EH (cell line): ENCODE measurements around the gene ADNP2.
A peak's percentile ranks its signal among the peaks of the same experiment; 100 is the strongest.

Source experiments
- DNase-seq: peaks from one replicate; pipeline ENCODE4 v3.0.0-alpha.2; 2015; ENCODE audit warnings: low read depth

ADNP2 gene, protein sequence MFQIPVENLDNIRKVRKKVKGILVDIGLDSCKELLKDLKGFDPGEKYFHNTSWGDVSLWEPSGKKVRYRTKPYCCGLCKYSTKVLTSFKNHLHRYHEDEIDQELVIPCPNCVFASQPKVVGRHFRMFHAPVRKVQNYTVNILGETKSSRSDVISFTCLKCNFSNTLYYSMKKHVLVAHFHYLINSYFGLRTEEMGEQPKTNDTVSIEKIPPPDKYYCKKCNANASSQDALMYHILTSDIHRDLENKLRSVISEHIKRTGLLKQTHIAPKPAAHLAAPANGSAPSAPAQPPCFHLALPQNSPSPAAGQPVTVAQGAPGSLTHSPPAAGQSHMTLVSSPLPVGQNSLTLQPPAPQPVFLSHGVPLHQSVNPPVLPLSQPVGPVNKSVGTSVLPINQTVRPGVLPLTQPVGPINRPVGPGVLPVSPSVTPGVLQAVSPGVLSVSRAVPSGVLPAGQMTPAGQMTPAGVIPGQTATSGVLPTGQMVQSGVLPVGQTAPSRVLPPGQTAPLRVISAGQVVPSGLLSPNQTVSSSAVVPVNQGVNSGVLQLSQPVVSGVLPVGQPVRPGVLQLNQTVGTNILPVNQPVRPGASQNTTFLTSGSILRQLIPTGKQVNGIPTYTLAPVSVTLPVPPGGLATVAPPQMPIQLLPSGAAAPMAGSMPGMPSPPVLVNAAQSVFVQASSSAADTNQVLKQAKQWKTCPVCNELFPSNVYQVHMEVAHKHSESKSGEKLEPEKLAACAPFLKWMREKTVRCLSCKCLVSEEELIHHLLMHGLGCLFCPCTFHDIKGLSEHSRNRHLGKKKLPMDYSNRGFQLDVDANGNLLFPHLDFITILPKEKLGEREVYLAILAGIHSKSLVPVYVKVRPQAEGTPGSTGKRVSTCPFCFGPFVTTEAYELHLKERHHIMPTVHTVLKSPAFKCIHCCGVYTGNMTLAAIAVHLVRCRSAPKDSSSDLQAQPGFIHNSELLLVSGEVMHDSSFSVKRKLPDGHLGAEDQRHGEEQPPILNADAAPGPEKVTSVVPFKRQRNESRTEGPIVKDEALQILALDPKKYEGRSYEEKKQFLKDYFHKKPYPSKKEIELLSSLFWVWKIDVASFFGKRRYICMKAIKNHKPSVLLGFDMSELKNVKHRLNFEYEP

DNA sequence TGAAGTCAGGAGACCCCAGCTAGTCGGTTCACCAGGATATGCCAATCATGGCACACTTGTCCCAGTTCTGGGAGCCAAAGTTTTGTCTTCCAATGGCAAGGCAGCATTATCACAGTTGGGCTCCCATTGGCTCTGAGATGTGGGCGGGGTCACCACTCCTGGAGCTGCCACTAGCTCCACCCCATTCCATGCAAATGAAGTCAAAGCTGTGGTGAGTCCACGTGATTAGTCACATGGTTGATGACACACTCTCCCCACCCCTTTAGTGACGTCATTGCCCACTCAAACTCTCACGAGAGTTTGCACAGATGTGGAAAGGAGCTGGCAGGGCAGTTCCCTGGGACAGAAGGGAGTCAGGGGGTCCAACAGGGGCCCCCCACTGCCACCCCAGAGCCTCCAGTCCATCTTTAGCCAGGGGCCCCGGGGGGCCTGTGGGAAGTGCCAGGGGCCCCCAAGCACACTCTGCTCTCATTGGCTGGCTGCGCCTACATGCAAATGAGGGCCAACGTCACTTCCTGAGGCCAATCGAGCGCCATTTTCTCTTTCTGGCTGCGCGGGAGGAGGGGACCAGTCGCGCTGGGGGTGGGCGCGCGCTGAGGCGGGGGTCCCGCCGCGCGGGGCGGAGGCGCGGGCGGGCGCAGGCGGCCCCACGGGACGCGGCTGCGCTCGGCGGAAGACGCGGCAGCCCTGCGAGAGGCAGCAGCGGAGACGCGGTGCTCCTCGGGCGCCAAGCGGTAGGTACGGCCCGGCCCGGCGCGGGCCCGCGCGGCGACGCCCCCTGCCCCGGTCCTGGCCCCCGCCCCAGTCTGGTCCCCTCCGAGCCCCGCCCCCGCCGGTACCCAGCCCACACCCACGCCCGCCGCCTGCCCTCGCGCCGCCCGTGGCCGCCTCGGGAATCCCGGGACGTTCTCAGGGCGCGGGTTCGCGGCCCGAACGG, at the start of gene ADNP2:
ADNP2 (plus strand) TSS at position 524 of the 937 bp plus-strand sequence. CDS start 8,281 bp downstream, outside the sequence.
- peak; percentile 96 for DNase-seq

DNA sequence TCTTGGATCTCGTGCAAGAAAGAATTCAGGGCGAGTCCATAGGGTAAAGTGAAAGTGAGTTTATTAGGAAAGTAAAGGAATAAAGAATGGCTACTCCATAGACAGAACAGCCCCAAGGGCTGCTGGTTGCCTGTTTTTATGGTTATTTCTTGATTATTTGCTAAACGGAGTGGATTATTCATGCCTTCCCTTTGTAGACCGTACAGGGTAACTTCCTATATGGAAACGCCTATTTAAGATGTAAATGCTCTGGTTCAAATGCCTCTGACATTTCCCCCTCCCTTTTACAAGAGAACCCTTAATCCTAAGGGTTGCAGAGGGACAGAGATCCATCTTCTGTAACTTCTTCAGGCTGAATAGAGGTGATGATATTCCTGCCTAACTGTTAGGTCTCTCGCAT, 49.1 kb upstream of the ADNP2 start:
- no peak for DNase-seq

DNA sequence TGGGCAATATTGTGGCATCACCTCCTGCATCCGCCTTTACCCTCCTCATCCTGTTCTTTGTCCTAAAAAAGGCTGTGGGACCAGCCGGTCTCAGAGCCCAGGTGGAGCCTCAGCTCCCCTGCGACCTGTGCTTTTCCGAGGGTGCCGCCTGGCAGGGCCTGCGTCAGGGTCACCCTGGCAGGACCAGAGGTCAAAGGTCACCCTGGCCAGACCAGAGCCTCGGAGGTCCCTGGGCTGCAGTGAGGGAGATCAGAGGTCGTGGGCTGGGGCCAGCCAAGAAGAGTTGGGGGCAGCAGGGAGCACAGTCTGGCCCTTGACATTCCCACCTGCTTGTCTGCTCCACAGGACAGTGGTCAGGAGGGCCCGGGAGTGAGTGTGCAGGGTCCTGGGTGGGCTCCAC, 43.4 kb upstream of the ADNP2 start:
- no peak for DNase-seq

DNA sequence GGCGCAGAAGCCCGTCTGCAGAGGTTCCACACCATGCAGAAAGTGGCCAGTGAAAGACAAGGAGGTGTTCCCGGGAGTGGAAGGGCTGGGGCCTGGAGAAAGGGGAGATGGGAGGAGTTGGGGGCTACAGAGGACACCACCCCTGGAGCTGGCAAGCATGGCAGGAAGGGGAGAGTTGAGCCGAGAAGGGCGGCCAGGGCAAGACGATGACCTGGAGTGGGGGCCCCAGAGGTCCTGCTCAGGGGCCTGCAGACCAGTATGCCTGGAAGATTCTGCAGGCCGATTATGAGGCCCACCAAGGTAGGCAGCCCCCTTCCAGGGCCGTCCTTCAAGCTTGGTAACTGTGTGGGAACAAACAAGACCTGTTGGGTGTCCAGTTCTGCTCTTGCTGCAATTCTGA, 41.7 kb upstream of the ADNP2 start:
- DNase-seq: no peak

DNA sequence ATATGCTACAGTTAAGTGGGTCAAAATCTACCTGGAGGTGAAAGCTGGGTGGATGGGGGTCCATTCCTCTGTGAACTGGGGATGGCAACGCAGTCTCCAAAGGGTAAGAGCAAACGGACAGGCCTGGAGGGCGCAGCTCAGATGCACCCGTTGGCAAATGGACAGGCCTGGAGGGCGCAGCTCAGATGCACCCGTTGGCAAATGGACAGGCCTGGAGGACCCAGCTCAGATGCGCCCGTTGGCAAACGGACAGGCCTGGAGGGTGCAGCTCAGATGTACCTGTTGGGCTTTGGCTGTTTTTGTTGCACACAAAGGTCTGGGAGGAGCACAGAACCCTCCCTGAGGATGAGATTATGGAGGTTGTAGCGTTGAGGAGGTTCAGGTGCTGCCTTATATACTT, 41.2 kb upstream of the ADNP2 start:
- DNase-seq: no peak

DNA sequence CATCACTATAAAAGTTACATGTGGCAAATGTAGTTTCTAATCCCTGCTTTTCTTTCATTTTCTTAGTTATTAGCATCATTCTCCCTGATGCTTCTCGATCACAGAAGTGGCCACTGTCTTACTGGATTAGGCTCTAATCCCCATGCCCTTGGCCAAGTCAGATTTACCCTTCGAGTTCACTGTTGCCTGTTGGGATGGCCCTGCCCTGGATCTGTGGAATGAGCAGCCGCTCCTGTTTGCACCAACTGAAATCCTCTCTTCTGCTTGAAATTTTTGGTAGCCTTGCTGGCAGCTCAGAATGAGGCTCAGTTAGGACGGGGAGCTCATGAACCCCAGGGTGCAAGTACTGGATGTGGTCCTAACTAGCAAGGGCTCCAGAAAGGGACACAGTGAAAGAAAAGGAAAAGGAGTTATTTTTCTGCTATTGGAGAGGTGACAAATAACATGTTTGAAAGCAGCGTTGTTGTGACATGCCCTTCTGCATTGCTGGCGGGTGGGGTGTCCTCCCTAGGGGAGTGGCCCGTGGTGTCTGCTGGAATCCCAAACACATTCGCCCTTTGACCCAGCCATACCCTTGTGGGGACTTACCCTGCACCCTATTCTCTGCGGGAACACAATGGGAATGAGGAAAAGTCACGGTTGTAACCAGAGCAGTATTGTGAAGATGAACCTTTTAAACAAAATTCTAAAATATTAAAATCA, 40.3 kb upstream of the ADNP2 start:
- no peak for DNase-seq

DNA sequence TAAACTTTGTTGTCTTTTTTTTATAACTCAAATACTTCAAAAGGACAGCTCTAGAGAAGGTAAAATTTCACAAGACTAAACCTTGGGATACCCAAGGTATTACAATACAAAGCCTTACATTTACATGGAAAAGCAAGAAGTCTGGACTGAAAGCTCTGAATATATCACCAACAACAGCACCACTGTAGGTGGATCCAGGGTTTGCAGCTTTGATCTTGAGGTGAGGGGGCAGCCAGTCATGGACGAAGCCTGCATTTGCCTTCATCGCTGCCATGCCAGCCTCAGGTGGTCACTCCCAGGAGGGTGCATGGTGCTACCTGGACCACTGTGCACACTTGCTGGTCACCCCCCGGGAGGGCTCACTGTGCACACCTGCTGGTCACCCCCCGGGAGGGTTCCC, 38.2 kb upstream of the ADNP2 start:
- no peak for DNase-seq

DNA sequence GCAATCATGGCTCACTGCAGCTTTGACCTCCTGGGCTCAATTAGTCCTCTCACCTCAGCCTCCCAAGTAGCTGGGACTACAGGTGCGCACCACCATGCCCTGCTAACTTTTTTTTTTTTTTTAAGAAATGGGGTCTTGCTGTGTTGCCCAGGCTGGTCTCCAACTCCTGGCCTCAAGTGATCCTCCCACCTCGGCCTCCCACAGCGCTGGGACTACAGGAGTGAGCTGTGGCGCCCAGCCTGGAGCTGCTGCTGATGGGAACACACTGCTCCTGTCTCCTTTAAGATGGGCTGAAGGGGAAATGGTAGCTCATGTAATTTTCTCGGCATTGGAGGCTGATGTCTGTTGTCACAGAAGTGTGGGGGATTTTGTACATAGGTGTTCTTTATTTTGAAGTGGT, 34.9 kb upstream of the ADNP2 start:
- no peak for DNase-seq

DNA sequence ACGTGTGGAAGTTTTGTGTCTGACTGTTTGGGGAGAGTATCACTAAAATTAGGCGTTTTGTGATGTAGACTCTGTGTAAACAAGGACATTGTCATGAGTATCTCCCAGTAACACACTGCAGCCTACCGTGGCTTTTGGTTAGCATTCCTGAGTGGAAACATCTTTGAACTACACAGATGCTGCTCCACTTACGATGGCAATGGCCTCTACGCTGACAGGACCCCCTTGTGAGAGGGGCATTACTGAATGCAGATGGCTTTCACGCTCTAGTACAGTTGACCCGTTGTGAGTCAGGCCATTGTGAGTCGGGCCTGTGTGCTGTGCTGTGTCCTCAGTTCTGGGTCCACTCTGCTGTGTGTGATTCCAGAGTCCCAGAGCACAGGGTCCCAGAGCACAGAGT, 34.4 kb upstream of the ADNP2 start:
- DNase-seq: no peak

DNA sequence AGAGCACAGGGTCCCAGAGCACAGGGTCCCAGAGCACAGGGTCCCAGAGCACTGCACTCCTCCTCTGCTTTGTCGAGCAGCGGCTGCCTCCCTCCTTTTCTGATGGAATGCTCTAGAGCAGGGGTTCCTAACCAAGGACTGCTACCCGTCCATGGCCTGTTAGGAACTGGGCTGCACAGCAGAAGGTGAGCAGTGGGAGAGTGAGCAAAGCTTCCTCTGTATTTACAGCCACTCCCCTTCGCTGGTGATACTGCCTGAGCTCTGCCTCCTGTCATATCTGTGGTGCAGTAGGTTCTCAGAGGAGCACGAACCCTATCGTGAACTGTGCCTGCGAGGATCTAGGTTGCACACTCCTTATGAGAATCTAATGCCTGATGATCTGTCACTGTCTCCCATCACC, 33.1 kb upstream of the ADNP2 start:
- no peak for DNase-seq

DNA sequence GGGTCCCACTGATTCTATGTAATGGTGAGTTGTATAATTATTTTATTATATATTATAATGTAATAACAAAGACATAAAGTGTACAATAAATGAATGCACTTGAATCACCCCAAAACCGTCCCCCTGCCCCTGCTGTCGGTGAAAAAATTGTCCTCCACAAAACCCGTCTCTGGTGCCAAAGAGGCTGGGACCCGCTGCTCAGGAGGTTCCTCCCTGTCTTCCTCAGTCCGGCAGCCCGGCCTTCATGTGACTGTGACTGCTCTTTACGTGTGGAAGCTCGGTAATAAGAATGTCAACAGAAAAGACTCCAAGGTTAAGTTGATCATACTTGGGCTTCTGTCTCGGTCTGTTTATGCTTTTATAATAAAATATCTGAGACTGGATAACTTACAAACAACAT, 32.7 kb upstream of the ADNP2 start:
- no peak for DNase-seq

DNA sequence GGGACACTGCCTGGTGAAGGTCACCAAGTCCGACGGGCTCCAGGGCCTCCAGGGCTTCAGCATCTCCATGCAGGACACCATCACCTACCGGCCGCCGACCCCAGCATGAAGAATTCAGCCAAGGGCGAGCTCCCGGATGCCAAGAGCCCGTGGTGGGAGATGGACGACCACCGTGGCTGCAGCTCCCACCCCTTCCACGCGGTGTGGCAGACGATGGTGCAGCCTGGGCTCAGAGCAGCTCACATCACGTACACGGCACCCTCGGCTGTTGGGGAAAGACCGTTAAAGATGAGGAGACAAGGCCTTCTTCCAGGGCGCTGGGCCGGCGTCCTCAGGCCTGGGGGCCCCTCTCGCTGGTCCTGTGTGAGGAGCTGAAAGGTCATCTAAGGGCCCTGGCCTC, 31.2 kb upstream of the ADNP2 start:
- no peak for DNase-seq

DNA sequence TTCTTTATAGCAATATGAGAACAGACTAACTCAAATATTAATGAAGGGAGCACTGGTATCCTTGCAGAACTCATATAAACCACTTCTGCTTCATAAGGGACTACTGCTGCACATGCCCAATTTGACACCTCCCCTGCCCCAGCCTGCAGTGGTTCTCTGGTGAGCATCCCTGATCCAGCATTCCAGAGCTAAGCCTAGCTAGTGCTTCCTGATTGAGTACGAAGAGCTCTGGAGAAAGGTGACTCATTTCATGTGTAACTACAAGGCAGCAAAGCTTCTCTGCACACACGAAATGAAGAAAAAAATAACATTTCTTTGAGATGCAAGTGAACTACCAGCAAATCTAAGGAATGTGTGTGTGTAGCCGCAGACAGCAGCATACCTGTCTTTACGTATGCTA, 22.8 kb upstream of the ADNP2 start:
- DNase-seq: peak; percentile 24

DNA sequence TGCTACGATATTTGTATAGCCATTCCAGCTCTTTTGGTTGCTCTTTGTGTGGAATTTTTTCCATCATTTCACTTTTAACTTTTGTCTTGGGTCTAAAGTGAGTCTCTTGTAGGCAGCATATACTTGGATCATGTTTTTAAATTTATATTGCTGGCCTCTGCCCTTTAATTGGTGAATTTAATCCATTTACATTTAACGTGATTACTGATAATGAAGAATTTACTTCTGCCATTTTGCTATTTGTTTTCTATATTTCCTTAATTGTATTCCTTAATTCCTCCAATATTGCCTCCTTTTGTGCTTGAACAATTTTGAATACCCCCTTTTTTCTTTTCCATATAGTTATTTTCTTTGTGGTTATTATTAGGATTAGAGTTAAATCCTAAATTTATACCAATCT, 21.0 kb upstream of the ADNP2 start:
- no peak for DNase-seq

DNA sequence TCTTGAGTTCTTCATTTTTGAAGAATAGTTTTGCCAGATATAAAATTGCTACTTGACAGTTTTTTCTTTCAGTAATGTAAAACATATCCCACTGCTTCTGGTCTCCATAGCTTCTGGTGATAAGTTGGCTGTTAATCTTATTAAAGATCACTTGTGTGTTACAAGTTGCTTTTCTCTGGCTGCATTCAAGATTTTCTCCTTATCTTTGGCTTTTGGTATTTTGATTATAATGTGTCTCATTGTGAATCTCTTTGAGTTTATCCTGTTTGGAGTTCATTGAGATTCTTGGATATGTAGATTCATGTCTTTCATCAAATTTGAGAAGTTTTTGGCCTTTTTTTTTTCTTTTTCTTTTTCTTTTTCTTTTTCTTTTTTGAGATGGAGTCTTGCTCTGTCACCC, 20.2 kb upstream of the ADNP2 start:
- no peak for DNase-seq

DNA sequence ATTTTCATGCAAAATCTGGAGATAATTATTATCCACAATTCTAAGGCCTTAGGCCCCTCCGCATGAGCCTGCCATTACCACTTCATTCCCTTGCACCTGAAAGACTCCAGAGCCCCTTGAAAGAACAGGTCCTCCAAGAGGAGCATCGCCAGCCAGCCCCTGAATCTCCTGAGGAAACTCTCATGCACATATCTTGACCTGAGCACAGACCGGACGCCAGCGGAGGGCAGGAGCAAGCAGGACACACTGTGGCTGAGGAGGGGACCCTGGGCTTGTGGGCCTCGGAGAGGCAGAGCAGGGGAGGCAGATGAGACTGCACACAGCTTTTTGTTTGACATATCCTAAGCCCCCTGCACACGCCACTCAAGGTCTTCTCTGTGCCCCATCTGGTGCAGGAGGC, 13.6 kb upstream of the ADNP2 start:
- DNase-seq: no peak

DNA sequence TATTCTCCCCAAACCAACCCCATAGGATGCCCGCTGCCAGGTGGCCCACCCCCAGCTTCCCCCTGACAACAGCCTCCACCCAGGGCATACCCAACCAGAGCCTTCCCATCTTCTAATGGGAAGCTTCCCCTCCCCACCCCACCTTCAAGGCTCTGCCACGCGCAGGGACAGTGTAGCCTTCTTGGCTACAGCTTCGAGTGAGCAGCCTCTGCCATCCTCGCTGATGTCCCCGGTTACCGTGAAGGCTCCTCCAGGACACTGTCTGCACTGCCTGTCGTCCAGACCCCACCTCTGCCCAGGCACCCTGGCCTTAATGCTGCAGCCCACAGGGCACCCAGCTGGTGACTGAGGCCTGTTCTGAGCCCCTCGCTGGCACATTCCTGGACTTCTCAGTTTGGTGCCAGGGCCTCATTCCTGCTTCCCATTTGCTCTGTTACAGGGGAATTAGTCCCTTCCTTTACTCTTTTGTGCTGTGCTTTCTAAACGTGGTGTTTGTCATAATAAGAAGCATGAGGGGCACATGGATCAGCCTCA, 13.0 kb upstream of the ADNP2 start:
- no peak for DNase-seq

DNA sequence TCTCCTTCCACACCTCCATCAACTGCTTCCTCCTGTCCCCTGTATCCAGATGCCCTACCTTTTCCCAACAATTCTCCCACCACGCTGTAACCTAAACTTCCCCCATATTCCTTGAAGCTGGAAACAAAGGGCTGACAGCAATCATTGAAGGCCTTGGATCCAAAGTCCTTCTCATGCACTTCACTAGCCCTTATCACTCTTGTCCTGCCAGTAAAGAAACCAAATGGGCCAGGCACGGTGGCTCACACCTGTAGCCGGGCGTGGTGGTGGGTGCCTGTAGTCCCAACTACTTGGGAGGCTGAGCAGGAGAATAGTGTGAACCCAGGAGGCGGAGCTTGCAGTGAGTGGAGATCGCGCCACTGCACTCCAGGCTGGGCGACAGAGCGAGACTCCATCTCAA, 11.9 kb upstream of the ADNP2 start:
- no peak for DNase-seq

DNA sequence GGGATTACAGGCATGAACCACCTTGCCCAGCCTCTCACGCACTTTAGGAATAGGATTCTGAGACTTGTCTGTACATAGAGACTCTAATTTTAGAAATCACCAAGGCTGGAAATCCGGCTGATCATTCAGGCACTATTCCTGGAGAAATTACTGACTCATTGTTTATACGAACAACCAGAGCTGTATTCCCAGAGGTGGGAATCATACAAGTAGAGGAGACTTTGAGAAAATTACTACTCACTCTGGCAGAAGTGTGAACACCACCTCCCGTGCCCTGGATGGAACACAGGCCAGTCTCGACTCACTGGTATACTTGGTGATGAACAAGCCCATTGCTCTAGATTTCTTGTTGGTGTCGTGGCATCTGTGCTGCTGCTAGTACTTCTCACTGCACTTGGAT, 5.8 kb upstream of the ADNP2 start:
- DNase-seq: peak; percentile 80

DNA sequence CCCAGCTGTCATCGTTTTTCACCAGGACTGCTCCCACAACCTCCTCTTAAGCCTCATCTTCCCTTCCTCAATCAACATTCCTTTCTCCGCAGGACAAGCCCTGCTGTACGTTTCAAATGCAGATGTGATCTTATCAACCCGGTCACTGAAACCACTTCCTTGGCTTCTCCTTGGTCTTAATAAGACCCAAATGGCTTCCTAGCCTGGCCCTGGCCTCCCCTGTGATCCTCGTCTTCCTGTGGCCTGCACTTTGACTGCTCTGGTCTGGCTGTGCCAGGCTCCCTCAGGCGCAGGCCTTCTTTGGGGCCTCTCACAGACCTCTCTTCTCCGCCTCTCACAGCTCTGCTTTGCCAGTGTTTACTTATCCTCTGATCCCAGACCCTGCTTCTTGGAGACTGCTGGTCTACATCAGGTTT, 4.7 kb upstream of the ADNP2 start:
- DNase-seq: peak; percentile 73
